WTC11 (cell line): ENCODE data around the gene TENT4B.

Source experiments
- SP1 ChIP-seq: sonication (generic); formaldehyde crosslinking; conservative IDR thresholded peaks from 2 replicates; pipeline ENCODE4 v1.8.1; 2022; ENCODE audit warnings: missing genetic modification reagents
- TF ChIP-seq, protein P1 (sequence below): fragments of 200-600 bp; IDR thresholded peaks from 2 replicates; pipeline ENCODE4 v1.8.0; 2022; ENCODE audit warnings: antibody characterized with exemption

DNA sequence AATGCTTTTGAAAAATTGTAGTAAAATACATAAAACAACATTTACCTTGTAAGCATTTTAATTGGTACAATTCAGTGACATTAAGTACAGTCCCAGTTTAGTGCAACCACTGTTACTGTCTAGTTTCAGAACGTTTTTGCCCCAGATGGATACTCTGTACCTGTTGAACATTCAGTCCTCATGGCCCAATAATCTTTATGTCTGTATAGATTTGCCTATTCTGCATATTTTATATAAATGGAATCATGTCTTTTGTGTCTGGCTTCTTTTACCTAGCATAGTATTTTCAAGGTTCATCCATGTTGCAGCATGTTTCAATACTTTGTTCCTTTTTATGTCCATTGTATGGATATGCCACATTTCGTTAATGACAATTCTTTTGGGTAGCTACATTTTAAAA is 37.2 kb downstream of the TENT4B start:
- TF ChIP-seq SP1 (CRISPR knock-in tag): no peak
- TF ChIP-seq, protein P1, sequence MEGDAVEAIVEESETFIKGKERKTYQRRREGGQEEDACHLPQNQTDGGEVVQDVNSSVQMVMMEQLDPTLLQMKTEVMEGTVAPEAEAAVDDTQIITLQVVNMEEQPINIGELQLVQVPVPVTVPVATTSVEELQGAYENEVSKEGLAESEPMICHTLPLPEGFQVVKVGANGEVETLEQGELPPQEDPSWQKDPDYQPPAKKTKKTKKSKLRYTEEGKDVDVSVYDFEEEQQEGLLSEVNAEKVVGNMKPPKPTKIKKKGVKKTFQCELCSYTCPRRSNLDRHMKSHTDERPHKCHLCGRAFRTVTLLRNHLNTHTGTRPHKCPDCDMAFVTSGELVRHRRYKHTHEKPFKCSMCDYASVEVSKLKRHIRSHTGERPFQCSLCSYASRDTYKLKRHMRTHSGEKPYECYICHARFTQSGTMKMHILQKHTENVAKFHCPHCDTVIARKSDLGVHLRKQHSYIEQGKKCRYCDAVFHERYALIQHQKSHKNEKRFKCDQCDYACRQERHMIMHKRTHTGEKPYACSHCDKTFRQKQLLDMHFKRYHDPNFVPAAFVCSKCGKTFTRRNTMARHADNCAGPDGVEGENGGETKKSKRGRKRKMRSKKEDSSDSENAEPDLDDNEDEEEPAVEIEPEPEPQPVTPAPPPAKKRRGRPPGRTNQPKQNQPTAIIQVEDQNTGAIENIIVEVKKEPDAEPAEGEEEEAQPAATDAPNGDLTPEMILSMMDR: no peak
